ENCODE measurements around the gene KIF24.
A peak's percentile ranks its signal among the peaks of the same experiment; 100 is the strongest.
"Not testable (repeated sequence)": the region's sequence is repeated elsewhere in the genome, so short reads cannot be mapped to it uniquely, and the experiment has no call there.

Gene KIF24

DNA sequence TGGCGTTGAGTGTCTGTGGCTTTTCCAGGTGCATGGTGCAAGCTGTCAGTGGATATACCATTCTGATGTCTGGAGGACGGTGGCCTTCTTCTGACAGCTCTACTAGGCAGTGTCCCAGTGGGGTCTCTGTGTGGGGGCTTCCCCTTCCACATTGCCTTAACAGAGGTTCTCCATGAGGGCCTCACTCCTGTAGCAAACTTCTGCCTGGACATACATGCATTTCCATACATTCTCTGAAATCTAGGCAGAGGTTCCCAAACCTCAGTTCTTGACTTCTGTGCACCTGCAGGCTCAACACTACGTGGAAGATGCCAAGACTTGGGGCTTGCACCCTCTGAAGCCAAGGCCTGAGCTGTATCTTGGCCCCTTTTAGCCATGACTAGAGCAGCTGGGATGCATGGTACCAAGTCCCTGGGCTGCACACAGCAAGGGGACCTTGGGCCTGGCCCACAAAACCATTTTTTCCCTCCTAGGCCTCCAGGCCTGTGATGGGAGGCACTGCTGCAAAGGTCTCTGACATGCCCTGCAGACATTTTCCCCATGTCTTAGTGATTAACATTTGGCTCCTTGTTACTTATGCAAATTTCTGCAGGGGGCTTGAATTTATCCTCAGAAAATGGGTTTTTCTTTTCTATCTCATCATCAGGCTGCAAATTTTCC, 38.8 kb upstream of the KIF24 start:
- DNase-seq; in situ Hi-C loops (cut with MboI; ENCODE audit: low pct_unique_long_range_greater_than_20kb, low sequenced_read_pairs): not testable (repeated sequence)

DNA sequence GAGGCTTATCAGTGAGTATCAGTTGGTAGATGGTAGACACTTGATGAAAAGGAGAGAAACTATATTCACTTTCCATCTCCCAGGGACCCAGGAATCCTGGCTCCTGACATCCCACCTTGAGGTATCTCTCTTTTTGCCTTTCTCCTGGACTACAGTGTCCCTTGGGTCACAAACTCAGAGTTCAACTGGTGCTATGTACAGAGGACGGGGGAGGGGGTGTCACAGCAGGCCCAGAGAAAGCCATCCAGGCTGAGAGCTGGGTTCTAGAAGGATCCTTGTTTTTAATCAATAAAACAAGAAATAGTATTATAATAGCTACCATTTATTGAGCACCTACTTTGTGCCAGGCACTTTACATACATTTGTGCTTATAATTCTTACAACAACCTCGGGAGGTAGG, 37.3 kb upstream of the KIF24 start:
- no peak for DNase-seq
- in situ Hi-C loops (cut with MboI; ENCODE audit: low pct_unique_long_range_greater_than_20kb, low sequenced_read_pairs): no loop called here

DNA sequence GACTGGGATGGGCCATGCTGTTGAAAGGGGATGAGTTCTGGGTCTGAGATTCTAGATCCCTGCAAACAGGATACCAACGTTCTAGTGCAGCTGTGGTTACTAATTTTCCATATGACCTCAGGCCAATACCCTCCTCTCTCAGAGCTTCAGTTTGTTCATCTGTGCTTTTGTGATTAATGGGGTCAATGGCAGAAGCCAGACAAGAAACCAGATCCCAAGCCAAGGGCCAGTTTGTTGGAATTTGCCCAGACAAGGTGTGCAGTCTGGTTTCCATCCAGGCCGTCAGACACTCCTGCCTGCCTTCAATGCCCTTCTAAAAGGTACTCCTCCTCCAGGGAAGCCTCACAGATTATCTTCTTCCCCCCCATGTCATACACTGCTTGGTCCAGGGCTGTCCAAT, 36.2 kb upstream of the KIF24 start:
- in situ Hi-C loops (cut with MboI; ENCODE audit: low pct_unique_long_range_greater_than_20kb, low sequenced_read_pairs): no loop called here
- no peak for DNase-seq

DNA sequence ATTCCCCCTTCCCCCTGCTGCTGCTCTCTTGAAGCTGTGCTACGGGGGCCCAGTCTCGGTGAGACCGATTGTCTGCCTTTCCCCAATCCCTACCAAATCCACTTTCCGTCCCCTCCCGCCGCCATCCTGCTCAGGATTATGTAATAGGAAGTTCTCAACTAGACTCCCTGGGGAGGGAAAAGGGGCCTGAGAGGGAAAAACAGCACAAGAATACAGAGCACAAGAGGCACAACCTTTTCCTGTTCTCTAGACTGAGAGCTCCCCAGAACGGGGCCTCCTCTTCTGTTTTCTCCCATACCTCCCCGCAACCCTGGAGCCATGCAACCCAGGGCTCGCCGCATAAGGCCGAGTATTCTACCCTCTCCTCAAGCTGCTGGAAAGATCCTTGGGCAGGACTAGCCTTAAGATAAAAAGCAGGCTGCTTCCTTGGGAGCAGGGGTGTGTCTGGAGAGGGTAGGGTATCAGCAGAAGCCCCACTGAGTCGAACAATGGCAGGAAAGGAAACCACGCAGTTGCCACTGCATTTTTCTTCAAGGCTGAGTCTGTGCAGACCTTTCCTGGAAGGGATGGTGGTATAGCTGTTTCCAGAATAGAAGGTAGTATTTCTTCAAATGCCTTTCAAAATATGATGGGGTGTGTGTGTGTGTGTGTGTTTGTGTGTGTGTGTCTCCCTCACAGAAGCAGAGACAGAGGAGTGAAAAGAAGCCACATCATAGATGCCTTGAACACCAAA, 34.7 kb upstream of the KIF24 start:
- in situ Hi-C loops (cut with MboI; ENCODE audit: low pct_unique_long_range_greater_than_20kb, low sequenced_read_pairs): no loop called here
- peak; percentile 20 for DNase-seq

DNA sequence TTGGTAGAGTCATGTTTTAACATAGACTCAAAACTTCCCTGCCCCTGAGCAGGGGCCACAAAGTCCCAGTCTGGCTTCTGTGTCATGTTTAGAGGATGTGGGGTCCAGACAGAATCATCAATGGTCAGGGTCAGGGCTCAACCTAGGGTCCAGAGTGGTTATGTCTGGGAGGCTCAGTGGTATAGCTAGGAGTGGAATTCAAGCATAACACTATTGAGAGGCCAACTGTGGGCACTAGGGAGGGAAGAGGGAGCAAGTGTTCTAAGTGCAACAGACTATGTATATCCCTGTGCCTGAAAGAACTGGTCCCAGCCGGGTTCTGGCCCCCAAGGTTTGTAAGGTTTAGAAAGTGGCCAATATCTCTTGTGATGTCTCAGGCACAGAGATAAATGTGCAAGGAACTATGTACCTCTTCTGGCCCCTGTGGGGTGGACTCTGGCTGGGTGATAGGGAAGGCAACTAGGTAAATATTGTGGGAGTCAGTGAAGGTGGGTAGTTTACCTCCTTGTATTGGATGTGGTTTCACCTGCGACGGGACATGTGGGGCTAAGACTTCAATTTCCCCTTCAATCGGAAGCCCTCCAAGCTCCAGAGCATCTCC, 33.6 kb upstream of the KIF24 start:
- no peak for DNase-seq
- in situ Hi-C loops (cut with MboI; ENCODE audit: low pct_unique_long_range_greater_than_20kb, low sequenced_read_pairs): no loop called here

DNA sequence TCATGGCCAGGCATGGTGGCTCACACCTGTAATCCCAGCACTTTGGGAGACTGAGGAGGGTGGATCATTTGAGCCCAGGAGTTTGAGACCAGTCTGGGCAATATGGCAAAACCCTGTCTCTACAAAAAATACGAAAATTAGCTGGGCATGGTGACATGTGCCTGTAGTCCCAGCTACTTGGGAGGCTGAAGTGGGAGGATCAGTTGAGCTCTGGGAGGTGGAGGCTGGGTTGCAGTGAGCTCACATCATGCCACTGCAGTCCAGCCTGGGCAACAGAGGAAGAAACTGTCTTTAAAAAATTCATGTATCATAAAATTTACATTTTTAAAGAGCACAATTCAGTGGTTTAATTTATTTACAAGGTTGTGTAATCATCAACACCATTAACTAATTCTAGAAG, 23.9 kb upstream of the KIF24 start:
- DNase-seq; in situ Hi-C loops (cut with MboI; ENCODE audit: low pct_unique_long_range_greater_than_20kb, low sequenced_read_pairs): not testable (repeated sequence)

DNA sequence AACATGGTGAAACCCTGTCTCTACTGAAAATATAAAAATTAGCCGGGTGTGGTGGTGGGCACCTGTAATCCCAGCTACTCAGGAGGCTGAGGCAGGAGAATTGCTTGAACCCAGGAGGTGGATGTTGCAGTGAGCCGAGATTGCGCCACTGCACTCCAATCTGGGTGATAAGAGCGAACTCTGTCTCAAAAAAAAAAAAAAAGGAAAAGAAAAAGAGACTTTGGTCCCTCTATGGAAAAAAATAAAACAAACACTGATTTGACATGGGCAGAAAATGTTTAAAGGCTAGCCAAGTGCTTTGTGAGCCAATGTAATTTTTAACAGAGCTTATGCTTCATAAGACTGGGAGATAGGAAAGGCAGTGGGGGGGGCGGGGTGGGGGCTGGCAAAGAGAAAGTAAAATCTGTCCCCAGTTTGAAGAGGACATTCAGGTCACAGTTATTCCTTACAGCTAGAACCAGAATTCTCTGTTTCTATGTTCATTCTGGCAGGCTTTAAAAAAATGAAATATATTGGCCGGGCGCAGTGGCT, 23.1 kb upstream of the KIF24 start:
- in situ Hi-C loops (cut with MboI; ENCODE audit: low pct_unique_long_range_greater_than_20kb, low sequenced_read_pairs): not testable (repeated sequence)

DNA sequence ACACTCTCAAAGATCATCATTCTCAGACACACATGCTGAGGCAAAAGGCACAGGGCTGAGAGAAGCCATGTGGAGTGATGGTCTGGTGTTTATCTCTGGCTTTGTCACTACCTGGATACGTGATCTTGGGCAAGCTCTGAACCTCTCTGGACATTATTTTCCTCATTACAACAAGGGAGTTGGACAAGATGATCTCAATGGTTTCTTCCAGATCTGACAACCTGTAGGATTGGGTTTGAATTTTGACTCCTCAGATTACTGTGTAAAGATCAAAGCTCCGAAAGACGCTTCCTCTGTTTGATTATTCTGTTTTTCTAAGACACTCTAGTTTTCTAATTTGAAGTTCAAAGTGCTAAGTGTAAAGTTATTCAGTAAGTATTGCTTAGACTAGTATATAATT, 20.3 kb upstream of the KIF24 start:
- no peak for DNase-seq
- in situ Hi-C loops (cut with MboI; ENCODE audit: low pct_unique_long_range_greater_than_20kb, low sequenced_read_pairs): no loop called here

More for the DNA sequence above, 23.1 kb upstream of the KIF24 start:
- DNase-seq: not testable (repeated sequence)

DNA sequence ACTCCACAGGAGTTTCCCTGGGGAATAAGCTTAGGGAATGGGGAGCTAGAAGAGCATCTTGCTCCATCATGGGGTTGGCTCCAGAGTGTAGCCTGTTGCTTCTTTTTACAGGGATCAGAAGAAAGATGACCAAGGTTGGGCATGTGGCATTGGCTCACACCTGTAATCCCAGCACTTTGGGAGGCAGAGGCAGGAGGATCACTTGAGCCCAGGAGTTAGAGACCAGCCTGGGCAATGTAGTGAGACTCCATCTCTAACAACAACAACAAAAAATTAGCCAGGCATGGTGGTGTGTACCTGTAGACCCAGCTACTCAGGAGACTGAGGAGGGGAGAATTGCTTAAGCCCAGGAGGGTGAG, 18.7 kb upstream of the KIF24 start:
- no peak for DNase-seq
- in situ Hi-C loops (cut with MboI; ENCODE audit: low pct_unique_long_range_greater_than_20kb, low sequenced_read_pairs): no loop called here

DNA sequence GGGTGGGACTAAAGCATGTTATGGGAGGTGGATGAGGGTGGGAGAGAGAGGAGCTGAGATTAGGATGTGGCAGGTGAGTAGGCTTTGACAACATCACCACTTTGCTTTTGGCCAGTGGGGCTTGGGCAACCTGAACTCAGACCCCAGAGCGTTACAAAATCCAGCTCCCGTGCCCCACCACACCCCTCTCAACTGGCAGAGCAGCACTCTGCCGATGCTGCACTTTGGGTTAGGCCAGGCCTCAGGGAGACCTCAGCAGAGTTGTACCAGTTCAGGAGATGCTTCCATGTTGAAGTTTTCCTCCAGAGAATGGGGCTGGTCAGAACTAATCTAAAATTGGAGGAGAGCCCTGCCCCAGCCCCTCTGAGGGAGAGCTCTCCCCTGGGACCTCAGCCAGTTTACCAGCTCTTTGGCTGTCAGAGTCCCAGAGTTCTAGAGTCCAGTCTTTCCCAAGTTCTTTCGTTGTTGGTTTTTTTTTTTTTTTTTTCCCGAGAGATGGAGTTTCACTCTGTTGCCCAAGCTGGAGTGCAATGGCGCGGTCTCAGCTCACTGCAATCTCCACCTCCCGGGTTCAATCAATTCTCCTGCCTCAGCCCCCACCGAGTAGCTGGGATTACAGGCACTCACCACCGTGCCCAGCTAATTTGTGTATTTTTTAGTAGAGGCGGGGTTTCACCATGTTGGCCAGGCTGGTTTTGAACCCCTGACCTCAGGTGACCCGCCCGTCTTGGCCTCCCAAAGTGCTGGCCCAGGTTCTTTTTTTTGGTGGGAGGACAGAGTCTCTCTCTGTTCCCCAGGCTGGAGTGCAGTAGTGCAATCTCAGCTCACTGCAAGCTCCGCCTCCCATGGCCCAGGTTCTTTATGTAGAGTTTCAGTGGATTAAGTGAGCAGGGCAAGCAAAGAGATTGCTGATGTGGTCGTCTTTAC, 18.1 kb upstream of the KIF24 start:
- no peak for DNase-seq
- in situ Hi-C loops (cut with MboI; ENCODE audit: low pct_unique_long_range_greater_than_20kb, low sequenced_read_pairs): no loop called here

DNA sequence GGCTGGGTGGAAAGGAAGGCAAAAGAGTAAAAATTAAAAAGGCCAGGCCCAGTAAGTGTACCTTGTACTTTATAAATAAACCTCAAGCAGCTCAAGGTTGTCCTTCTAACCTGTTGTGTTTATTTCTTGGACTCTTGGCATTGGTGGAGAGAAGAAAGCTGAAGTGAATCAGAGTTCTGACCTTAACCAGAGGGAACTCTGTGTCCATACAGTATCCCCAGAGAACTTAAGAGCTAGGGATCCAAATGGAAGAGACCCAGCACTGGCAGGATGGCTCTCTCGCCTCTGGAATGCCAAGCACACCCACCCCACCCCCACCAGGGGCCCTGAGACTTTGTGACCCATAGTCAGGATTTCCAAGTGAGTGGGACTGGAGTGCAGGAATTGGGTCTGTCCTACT, 14.5 kb upstream of the KIF24 start:
- no peak for DNase-seq
- in situ Hi-C loops (cut with MboI; ENCODE audit: low pct_unique_long_range_greater_than_20kb, low sequenced_read_pairs): no loop called here

DNA sequence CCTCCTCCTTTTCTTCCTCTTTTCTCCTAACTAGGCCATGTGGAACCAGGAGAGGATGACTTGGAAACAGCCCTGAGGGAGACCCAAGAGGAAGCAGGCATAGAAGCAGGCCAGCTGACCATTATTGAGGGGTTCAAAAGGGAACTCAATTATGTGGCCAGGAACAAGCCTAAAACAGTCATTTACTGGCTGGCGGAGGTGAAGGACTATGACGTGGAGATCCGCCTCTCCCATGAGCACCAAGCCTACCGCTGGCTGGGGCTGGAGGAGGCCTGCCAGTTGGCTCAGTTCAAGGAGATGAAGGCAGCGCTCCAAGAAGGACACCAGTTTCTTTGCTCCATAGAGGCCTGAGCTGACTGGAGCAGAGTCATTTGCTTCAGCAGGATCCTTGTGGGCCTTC, 14.0 kb upstream of the KIF24 start:
- in situ Hi-C loops (cut with MboI; ENCODE audit: low pct_unique_long_range_greater_than_20kb, low sequenced_read_pairs): no loop called here
- DNase-seq: no peak

DNA sequence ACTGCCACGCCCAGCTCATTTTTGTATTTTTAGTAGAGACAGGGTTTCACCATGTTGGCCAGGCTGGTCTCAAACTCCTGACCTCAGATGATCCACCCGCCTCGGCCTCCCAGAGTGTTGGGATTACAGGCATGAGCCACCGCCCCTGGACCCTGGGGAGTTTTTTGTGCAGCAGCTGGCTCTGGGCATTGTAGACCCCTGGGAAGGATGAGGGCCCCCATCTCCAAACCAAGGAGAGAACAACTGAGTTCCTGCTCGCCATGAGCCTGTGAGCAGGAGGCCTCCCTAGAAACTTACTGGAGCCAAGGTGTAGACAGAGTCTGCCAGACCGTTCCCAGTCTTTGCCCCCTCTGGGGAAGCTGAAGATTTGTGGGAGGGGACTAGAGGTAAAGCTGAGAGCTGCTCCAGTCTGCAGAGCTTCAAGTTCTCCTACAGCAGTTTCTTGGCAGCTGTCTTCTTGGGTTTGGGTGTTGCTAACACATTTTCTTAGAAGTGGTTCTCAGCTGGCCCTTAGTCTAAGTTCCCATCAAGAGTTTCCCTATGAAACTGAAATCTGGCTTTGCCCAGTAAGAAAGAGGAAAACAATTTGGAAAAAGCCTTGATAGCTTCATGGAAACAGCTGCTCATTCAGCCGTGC, 12.7 kb upstream of the KIF24 start:
- in situ Hi-C loops (cut with MboI; ENCODE audit: low pct_unique_long_range_greater_than_20kb, low sequenced_read_pairs): no loop called here
- no peak for DNase-seq

DNA sequence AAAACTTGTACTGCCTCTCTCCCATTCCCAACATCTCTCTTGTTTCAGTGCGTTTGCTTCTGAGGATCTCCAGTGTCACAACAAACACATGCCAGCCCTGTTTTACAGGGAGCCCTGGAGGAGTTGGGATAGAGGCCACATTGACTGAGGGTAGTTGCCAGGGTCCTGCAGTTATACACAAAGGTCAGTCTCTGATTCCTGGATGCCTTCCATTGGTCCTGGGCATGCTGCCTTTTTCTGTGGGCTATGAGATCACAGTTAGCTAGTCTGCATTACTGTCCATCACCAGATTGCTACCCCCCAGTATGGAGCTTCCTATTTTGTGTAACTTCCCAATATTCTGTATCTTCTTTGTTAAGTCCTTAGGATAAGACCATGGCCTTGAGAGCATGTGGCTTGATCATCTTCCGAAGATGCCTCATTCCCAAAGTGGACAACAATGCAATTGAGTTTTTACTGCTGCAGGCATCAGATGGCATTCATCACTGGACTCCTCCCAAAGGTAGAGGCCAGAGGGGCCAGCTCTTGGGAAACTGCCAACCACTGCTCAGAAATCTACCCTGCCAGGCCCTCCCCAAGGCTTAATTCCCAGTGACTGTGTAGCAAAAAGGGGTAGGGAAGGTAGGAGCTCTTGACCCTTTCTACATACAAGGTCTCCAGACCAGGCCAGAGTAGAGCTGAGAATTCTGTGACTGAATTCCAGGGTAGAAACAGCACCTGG, 9.8 kb upstream of the KIF24 start:
- no peak for DNase-seq
- in situ Hi-C loops (cut with MboI; ENCODE audit: low pct_unique_long_range_greater_than_20kb, low sequenced_read_pairs): no loop called here

DNA sequence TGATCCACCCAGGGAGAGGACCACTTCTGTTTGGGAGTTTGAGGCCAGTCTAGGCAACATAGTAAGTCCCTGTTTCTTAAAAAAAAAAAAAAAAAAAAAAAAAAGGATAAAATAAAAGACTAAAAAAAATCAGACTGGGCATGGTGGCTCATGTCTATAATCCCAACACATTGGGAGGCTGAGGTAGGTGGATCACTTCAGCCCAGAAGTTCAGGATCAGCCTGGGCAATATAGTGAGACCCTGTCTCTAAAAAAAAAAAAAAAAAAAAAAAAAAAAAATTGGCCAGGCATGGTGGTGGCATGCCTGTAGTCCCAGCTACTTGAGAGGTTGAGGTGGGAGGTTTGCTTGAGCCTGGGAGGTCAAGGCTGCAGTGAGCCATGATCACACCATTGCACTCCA, 9.0 kb upstream of the KIF24 start:
- in situ Hi-C loops (cut with MboI; ENCODE audit: low pct_unique_long_range_greater_than_20kb, low sequenced_read_pairs); DNase-seq: not testable (repeated sequence)

DNA sequence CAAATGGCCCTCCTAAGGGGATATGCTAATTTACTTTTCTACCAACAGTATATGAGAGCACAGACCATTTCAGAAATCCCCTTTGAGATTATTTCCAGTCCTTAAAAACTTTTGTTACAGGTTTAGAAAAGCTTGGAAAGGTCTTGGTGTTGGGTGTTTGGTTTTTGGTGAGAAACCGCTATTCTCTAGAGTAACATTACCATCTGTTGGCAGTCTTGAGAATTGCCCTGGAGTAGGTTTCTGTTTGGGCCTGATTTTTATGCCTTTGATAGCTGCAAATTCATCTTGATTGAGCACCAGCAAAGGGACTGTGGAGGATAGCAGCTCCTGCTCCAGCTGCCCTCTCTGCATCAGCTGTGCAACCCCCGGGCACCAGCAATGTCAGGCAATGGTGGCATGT, 8.3 kb upstream of the KIF24 start:
- in situ Hi-C loops (cut with MboI; ENCODE audit: low pct_unique_long_range_greater_than_20kb, low sequenced_read_pairs): no loop called here
- peak; percentile 12 for DNase-seq

DNA sequence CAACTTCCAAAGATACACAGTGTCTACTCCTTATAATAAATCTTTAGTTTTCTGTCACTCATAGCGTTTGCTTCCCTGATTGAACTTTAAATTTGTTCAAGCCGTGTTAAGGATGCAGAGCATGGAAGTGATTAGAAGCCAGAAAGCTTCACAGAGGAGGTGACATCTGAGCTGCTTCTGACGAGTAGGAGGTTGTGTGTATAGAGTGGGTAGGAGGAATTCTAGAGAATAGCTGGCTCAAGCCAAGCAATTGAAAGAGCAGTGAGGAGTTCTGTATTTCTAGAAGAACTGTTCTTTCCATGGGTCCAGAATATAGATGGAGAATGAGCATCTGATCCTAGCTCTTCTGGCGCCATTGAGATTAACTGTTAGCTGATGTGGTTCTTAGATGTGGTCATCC, 6.3 kb upstream of the KIF24 start:
- in situ Hi-C loops (cut with MboI; ENCODE audit: low pct_unique_long_range_greater_than_20kb, low sequenced_read_pairs): no loop called here
- no peak for DNase-seq

DNA sequence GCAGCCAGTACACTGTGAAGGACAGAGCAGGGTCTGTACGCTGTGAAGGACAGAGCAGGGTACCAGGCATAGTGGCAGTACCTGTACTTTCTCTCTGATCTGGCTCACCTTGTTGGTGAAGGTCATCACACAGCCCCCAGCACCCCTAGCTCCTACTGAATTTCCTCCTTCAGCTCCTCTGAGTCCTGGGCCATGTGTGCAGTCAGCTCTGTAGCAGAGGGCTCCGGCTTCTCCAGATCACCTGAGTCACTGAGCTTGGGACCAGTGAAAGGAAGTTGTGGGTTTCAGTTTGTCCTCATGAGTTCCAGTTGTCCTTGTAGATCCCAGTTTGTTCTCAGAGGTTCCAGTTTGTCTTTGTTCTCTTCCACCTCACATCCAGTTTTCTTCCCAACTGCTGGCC, 5.8 kb upstream of the KIF24 start:
- DNase-seq: no peak
- in situ Hi-C loops (cut with MboI; ENCODE audit: low pct_unique_long_range_greater_than_20kb, low sequenced_read_pairs): no loop called here
